Common myeloid progenitor, CD34-positive (primary cell): Measurements from ENCODE around the gene CNTN5.

Experiments
- CTCF ChIA-PET: fragments of 350-600 bp; sonication (Branson Sonifier 250); formaldehyde crosslinking; loops from one replicate; lab custom pipeline; 2021; ENCODE audit warnings: antibody characterized with exemption; lab: Charles Lee
- POLR2A ChIA-PET: fragments of 350-600 bp; sonication (Branson Sonifier 250); formaldehyde crosslinking; loops from one replicate; lab custom pipeline; 2021; ENCODE audit warnings: antibody characterized with exemption; lab: Charles Lee
- DNase-seq, 3 donors: peaks; one replicate each; pipeline versions ENCODE4 v3.0.0 to v3.0.0-alpha.2; 2013
- H3K27ac ChIP-seq, 2 experiments: 1 replicate in 1 of 2; 2 replicates in 1 of 2; pipeline ENCODE4 v1.7.0; 2013; ENCODE audit warnings: inconsistent platforms in 2 of 2, low read length in 2 of 2, mild to moderate bottlenecking in 2 of 2, low read depth in 1 of 2, moderate library complexity in 1 of 2; ENCODE audit not compliant: severe bottlenecking in 2 of 2, insufficient read depth in 1 of 2, poor library complexity in 1 of 2
- H3K27me3 ChIP-seq, 5 experiments: replicated peaks in 2 of 5; 1 replicate in 3 of 5; 2 replicates in 2 of 5; pipeline versions ENCODE4 v1.6.1 to v1.7.0; 2013; ENCODE audit warnings: low read length in 4 of 5, mild to moderate bottlenecking in 2 of 5, moderate library complexity in 2 of 5, inconsistent platforms in 1 of 5; ENCODE audit not compliant: insufficient read depth in 5 of 5, control insufficient read depth in 4 of 5
- H3K36me3 ChIP-seq, 4 experiments: 1 replicate in 2 of 4; 2 replicates in 2 of 4; pipeline versions ENCODE4 v1.6.1 to v1.7.0; 2013; ENCODE audit warnings: low read length in 3 of 4, control low read depth in 1 of 4, mild to moderate bottlenecking in 1 of 4; ENCODE audit not compliant: control insufficient read depth in 4 of 4, insufficient read depth in 4 of 4
- H3K4me1 ChIP-seq, 4 experiments: 1 replicate in 3 of 4; 2 replicates in 1 of 4; pipeline versions ENCODE4 v1.6.1 to v1.7.1; 2013; ENCODE audit warnings: low read length in 3 of 4, mild to moderate bottlenecking in 3 of 4, control low read depth in 1 of 4, inconsistent platforms in 1 of 4, moderate library complexity in 1 of 4; ENCODE audit not compliant: control insufficient read depth in 4 of 4, insufficient read depth in 4 of 4; ENCODE audit errors: control extremely low read depth in 1 of 4
- H3K4me3 ChIP-seq, 7 experiments: 1 replicate in 4 of 7; 2 replicates in 3 of 7; pipeline versions ENCODE4 v1.5.1 to v1.7.0; 2013; ENCODE audit warnings: mild to moderate bottlenecking in 7 of 7, low read length in 6 of 7, moderate library complexity in 6 of 7, inconsistent platforms in 2 of 7, low read depth in 2 of 7, control low read depth in 1 of 7; ENCODE audit not compliant: insufficient read depth in 4 of 7, control insufficient read depth in 1 of 7; ENCODE audit errors: extremely low read depth in 1 of 7
- H3K9me3 ChIP-seq, 5 experiments: 1 replicate in 4 of 5; 2 replicates in 1 of 5; pipeline versions ENCODE4 v1.6.1 to v1.7.1; 2013; ENCODE audit warnings: low read length in 4 of 5, mild to moderate bottlenecking in 2 of 5, inconsistent platforms in 1 of 5, low read depth in 1 of 5, moderate library complexity in 1 of 5; ENCODE audit not compliant: control insufficient read depth in 4 of 5, insufficient read depth in 2 of 5; ENCODE audit errors: control extremely low read depth in 1 of 5
- WGBS: methylation state at CpG from one replicate; pipeline ENCODE4 v1.1.5; 2013; ENCODE audit not compliant: insufficient coverage; 5-methylcytosine and 5-hydroxymethylcytosine counted together

The CNTN5 gene

DNA sequence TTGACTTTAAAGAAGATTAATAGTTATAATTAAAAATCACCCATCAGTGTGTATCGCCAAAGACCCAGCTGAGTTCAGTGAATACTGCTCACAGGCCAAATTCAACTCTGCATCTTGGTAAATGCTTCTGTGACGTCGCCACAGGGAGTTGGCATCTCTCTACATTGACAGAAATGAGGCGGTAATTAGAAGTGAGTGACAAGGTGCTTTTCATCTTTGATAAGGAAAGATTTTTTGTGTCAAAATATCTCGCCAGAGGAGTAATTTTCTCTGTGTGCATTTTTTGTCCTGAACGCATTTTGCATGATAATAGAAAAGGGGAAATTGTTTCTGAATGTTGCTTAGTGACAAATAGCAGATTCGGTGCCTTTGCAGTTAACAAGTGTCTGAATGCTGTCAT is 345.8 kb downstream of the CNTN5 start:
- H3K27ac ChIP-seq, result no peak overlapping the region

GRCh38 chr11:99368583-99368982 is 347.8 kb downstream of the CNTN5 start:
- ChIA-PET CTCF (interaction anchor here (0.6 kb wide), 1 partner anchor 1630 kb away, joined by 3 read pairs; no protein-coding TSS in a partner anchor), POLR2A (no interaction called here)
- Histone ChIP-seq H3K9me3 (no peaks in the 10 kb centered on the region), H3K4me1 (no peaks in the 10 kb centered on the region), H3K4me3 (no peak overlapping the region), H3K36me3 (no peaks in the 10 kb centered on the region), H3K27ac (no peak overlapping the region), H3K27me3 (no peaks in the 10 kb centered on the region)
- DNase-seq, result no peak
- WGBS, result 93% methylated on average over 4 of the region's 5 CpGs

More for the DNA sequence above, 345.8 kb downstream of the CNTN5 start:
- Histone ChIP-seq H3K4me3 (no peak overlapping the region), H3K4me1 (no peaks in the 10 kb centered on the region), H3K27me3 (no peaks in the 10 kb centered on the region), H3K9me3 (peaks cover 0 to 1% (median 0%) of the 10 kb centered on the region in 5 experiments), H3K36me3 (no peaks in the 10 kb centered on the region)
- 98% methylated on average over 6 of the region's 7 CpGs for WGBS
- CTCF ChIA-PET, result no interaction called here
- no peak for DNase-seq
- POLR2A ChIA-PET, result no interaction called here

DNA sequence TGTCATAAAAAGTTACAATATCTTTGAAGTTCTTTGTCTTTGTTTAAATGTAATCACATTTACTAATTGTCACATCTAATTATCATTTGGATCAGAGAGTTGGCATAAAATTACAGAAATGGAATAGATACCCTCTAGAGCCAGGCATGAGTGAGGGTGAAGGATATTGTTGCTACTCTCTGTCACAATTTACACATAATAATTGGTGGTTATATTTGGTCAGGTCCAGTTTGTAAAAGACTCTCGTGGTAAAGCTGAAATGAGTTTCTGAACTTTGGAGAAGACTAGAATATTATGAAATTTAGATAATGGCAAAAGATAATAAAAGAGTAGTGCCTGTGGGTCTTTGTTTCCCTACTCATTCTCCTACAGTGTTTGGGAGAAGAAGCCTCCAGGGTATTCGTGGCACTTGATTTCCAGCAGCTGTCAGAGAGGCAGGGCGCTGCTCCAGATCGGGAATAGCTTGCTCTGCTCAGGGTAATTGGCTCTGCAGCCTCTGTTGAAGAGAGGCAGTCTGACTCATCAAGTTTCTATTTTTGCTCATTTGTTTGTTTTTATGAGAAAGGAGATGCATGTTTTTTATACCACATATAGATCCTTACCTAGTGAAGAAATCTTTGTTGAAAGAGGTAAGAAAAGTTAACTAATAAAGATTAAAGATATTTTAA is 349.9 kb downstream of the CNTN5 start:
- POLR2A ChIA-PET, result no interaction called here
- CTCF ChIA-PET, result no interaction called here
- DNase-seq, result no peak
- Histone ChIP-seq H3K27me3 (no peaks in the 10 kb centered on the region), H3K27ac (no peak overlapping the region), H3K9me3 (no peaks in the 10 kb centered on the region), H3K4me1 (no peaks in the 10 kb centered on the region), H3K4me3 (no peak overlapping the region), H3K36me3 (no peaks in the 10 kb centered on the region)
- 57% methylated on average over 4 of the region's 4 CpGs for WGBS

DNA sequence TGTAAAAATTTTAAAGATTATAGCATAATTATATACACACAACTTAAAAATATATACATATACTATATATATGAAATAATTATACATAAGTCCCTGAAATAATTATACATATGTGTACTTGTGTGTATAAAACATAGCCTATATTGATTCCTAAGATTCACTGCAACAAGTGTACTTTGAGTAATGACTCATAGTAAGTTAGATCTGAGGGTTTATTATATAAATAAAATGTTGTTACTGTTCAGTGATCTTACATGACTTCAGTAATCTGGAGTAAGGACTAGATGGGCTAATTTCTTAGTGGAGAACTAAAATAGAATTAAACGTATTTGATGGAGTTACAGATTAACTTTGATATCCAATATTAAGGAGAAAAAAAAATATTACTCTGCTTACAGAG is 350.5 kb downstream of the CNTN5 start:
- H3K9me3 ChIP-seq, result no peaks in the 10 kb centered on the region
- H3K27ac ChIP-seq, result no peak overlapping the region
- WGBS, result no CpG with 5 or more reads among the region's 1 CpG
- ChIA-PET POLR2A (no interaction called here), CTCF (no interaction called here)
- DNase-seq, result no peak
- H3K27me3 ChIP-seq, result no peaks in the 10 kb centered on the region
- no peaks in the 10 kb centered on the region for H3K4me1 ChIP-seq
- H3K36me3 ChIP-seq, result no peaks in the 10 kb centered on the region
- no peak overlapping the region for H3K4me3 ChIP-seq

GRCh38 chr11:99376463-99376862 is 355.7 kb downstream of the CNTN5 start:
- POLR2A ChIA-PET, result no interaction called here
- H3K4me3 ChIP-seq, result no peak overlapping the region
- H3K27ac ChIP-seq, result no peak overlapping the region
- H3K36me3 ChIP-seq, result no peaks in the 10 kb centered on the region
- DNase-seq, result no peak
- CTCF ChIA-PET, result no interaction called here
- no peaks in the 10 kb centered on the region for H3K9me3 ChIP-seq
- H3K4me1 ChIP-seq, result no peaks in the 10 kb centered on the region
- no peaks in the 10 kb centered on the region for H3K27me3 ChIP-seq
- 20% methylated on average over 1 of the region's 2 CpGs for WGBS

- Histone ChIP-seq H3K27me3 (no peaks in the 10 kb centered on the region), H3K4me3 (no peak overlapping the region), H3K4me1 (no peaks in the 10 kb centered on the region), H3K36me3 (no peaks in the 10 kb centered on the region), H3K27ac (no peak overlapping the region), H3K9me3 (no peaks in the 10 kb centered on the region)
- WGBS, result 100% methylated on average over 4 of the region's 4 CpGs
- no peak for DNase-seq
- ChIA-PET POLR2A (no interaction called here), CTCF (no interaction called here)
These were observed 363.0 kb downstream of the CNTN5 start for GRCh38 chr11:99383648-99384245.

GRCh38 chr11:99391245-99391644 is 370.5 kb downstream of the CNTN5 start:
- ChIA-PET CTCF (no interaction called here), POLR2A (no interaction called here)
- H3K27me3 ChIP-seq, result no peaks in the 10 kb centered on the region
- H3K27ac ChIP-seq, result no peak overlapping the region
- H3K9me3 ChIP-seq, result no peaks in the 10 kb centered on the region
- no peaks in the 10 kb centered on the region for H3K36me3 ChIP-seq
- DNase-seq, result no peak
- H3K4me3 ChIP-seq, result no peak overlapping the region
- WGBS, result no CpG with 5 or more reads among the region's 4 CpGs
- H3K4me1 ChIP-seq, result no peaks in the 10 kb centered on the region
